Activated CD8-positive, alpha-beta T cell treated with anti-CD3 and anti-CD28 coated beads for 36 hours (primary cell): Measurements from ENCODE around the gene WWC2. TPM values are rescaled to one million over a fixed set of nuclear protein-coding genes. Genes with fewer than 3 reads are reported as not detected.
"Not testable (repeated sequence)": the region's sequence is repeated elsewhere in the genome, so short reads cannot be mapped to it uniquely, and the experiment has no call there.

Source experiments
- ATAC-seq: fragments of 200-7000 bp; cut with Tn5 transposase; one replicate; pipeline ENCODE4 v1.10.0; 2021; ENCODE audit warnings: mild to moderate bottlenecking, moderate library complexity
- CTCF ChIA-PET: fragments of 350-600 bp; sonication (Branson Sonifier 250); formaldehyde crosslinking; loops from one replicate; lab custom pipeline; 2021; ENCODE audit warnings: antibody characterized with exemption; lab: Charles Lee
- POLR2A ChIA-PET: fragments of 350-600 bp; sonication (Branson Sonifier 250); formaldehyde crosslinking; loops from one replicate; lab custom pipeline; 2021; ENCODE audit warnings: antibody characterized with exemption; lab: Charles Lee
- DNase-seq: peaks from one replicate; pipeline ENCODE4 v3.0.0-alpha.2; 2020
- H3K27ac Mint-ChIP-seq: one replicate; pipeline ENCODE4 v1.8.0; 2021; ENCODE audit warnings: mild to moderate bottlenecking, mixed read lengths
- H3K27me3 Mint-ChIP-seq: one replicate; pipeline ENCODE4 v1.8.0; 2021; ENCODE audit warnings: mixed read lengths
- H3K36me3 Mint-ChIP-seq: one replicate; pipeline ENCODE4 v1.8.0; 2021; ENCODE audit warnings: low read depth, mixed read lengths
- H3K4me1 Mint-ChIP-seq: one replicate; pipeline ENCODE4 v1.8.0; 2021; ENCODE audit warnings: low read depth, mixed read lengths
- H3K4me3 Mint-ChIP-seq: one replicate; pipeline ENCODE4 v1.8.0; 2021; ENCODE audit warnings: mild to moderate bottlenecking, moderate library complexity, mixed read lengths
- H3K9me3 Mint-ChIP-seq: one replicate; pipeline ENCODE4 v1.8.0; 2021; ENCODE audit warnings: mixed read lengths
- CTCF ChIP-seq: fragments of 200-600 bp; IDR thresholded peaks from one replicate; pipeline ENCODE4 v1.8.0; 2022; ENCODE audit warnings: antibody characterized with exemption, mild to moderate bottlenecking
- intact Hi-C: fragments of 100-400 bp; cut with micrococcal nuclease; formaldehyde crosslinking; loops from one replicate; pipeline ENCODE4 v1.10.0; 2022
- total RNA-seq, 2 experiments: library from RNA; stranded (reverse); gene quantifications; one replicate each; pipeline ENCODE4 v1.2.3, GENCODE V29; 2021

WWC2 gene
- total RNA-seq, 2 experiments from 2014 or later = 1.9 TPM

GRCh38 chr4:183107891-183108459 lies 8.9 kb downstream of the WWC2 start:
- Mint-ChIP-seq H3K27me3 (peaks cover 13% of the 10 kb centered on the region), H3K4me3 (no peak overlapping the region), H3K9me3 (no peaks in the 10 kb centered on the region), H3K36me3 (no peaks in the 10 kb centered on the region), H3K4me1 (no peaks in the 10 kb centered on the region), H3K27ac (no peak overlapping the region)
- no peak for TF ChIP-seq CTCF
- ChIA-PET CTCF (interaction anchor here (1.2 kb wide), 1 partner anchor 34 kb away, joined by 3 read pairs; no protein-coding TSS in a partner anchor), POLR2A (no interaction called here)
- intact Hi-C loops = no loop called here
- ATAC-seq = no peak
- DNase-seq = no peak

- POLR2A ChIA-PET = interaction anchor here (1.3 kb wide), 1 partner anchor 12 kb away, joined by 3 read pairs; no protein-coding TSS in a partner anchor
- CTCF ChIA-PET = interaction anchor here (1.4 kb wide), 1 partner anchor 146 kb away, joined by 3 read pairs; no protein-coding TSS in a partner anchor
- TF ChIP-seq CTCF = no peak
- Mint-ChIP-seq H3K4me3 (no peak overlapping the region), H3K27me3 (peaks cover 13% of the 10 kb centered on the region), H3K36me3 (no peaks in the 10 kb centered on the region), H3K27ac (no peak overlapping the region), H3K4me1 (no peaks in the 10 kb centered on the region), H3K9me3 (no peaks in the 10 kb centered on the region)
- DNase-seq (no peak), ATAC-seq (no peak)
- intact Hi-C loops = no loop called here
Measured at GRCh38 chr4:183110244-183110643, 11.2 kb downstream of the WWC2 start.

- peaks cover 11% of the 10 kb centered on the region for H3K27me3 Mint-ChIP-seq
- DNase-seq (no peak), ATAC-seq (no peak)
- intact Hi-C loops = no loop called here
- no peak overlapping the region for H3K27ac Mint-ChIP-seq
- no peaks in the 10 kb centered on the region for H3K36me3 Mint-ChIP-seq
- no peak for TF ChIP-seq CTCF
- no peaks in the 10 kb centered on the region for H3K4me1 Mint-ChIP-seq
- H3K4me3 Mint-ChIP-seq = no peak overlapping the region
- CTCF ChIA-PET = interaction anchor here (1.9 kb wide), 1 partner anchor 150 kb away, joined by 5 read pairs; no protein-coding TSS in a partner anchor
- H3K9me3 Mint-ChIP-seq = no peaks in the 10 kb centered on the region
- POLR2A ChIA-PET = no interaction called here
Measured at GRCh38 chr4:183111452-183111885, 12.4 kb downstream of the WWC2 start.

GRCh38 chr4:183118141-183118540 lies 19.1 kb downstream of the WWC2 start:
- TF ChIP-seq CTCF = no peak
- Mint-ChIP-seq H3K36me3 (no peaks in the 10 kb centered on the region), H3K27ac (no peak overlapping the region), H3K4me3 (no peak overlapping the region), H3K9me3 (no peaks in the 10 kb centered on the region), H3K27me3 (peaks cover 10% of the 10 kb centered on the region), H3K4me1 (no peaks in the 10 kb centered on the region)
- DNase-seq (no peak), ATAC-seq (no peak)
- CTCF ChIA-PET = no interaction called here
- POLR2A ChIA-PET = no interaction called here
- intact Hi-C loops = no loop called here

- Mint-ChIP-seq H3K36me3 (no peaks in the 10 kb centered on the region), H3K4me3 (no peak overlapping the region), H3K27me3 (peaks cover 8% of the 10 kb centered on the region), H3K9me3 (no peaks in the 10 kb centered on the region), H3K4me1 (no peaks in the 10 kb centered on the region), H3K27ac (no peak overlapping the region)
- TF ChIP-seq CTCF = no peak
- no peak for DNase-seq
- POLR2A ChIA-PET = no interaction called here
- intact Hi-C loops = no loop called here
- ATAC-seq = no peak
- CTCF ChIA-PET = no interaction called here
Measured at GRCh38 chr4:183118585-183118984, 19.5 kb downstream of the WWC2 start.

- H3K4me1 Mint-ChIP-seq, ATAC-seq, POLR2A ChIA-PET, H3K4me3 Mint-ChIP-seq, intact Hi-C loops, H3K27ac Mint-ChIP-seq, H3K27me3 Mint-ChIP-seq, H3K36me3 Mint-ChIP-seq, DNase-seq, H3K9me3 Mint-ChIP-seq: not testable (repeated sequence)
- CTCF ChIA-PET = interaction anchor here (1.3 kb wide), 1 partner anchor 48 kb away, joined by 4 read pairs; no protein-coding TSS in a partner anchor
Measured at GRCh38 chr4:183121660-183122059, 22.6 kb downstream of the WWC2 start.
